ENCODE measurements around the gene SLC6A17.

Gene SLC6A17

GRCh38 chr1:110150330-110151174 is at the start of gene SLC6A17:
Gene SLC6A17 (plus strand): TSS chr1:110150494. CDS start chr1:110166930, 16,436 bp downstream.
- no peak for DNase-seq

- no peak for DNase-seq
These were observed 48.2 kb upstream of the SLC6A17 start for GRCh38 chr1:110102081-110102480.

GRCh38 chr1:110106013-110106941 is 44.0 kb upstream of the SLC6A17 start:
- peak; percentile 84 for DNase-seq

- DNase-seq: no peak
These were observed 42.3 kb upstream of the SLC6A17 start for GRCh38 chr1:110107867-110108469.

- DNase-seq: no peak
These were observed 39.2 kb upstream of the SLC6A17 start for GRCh38 chr1:110111081-110111480.

- no peak for DNase-seq
These were observed 38.2 kb upstream of the SLC6A17 start, which contains the start of gene UBL4B for GRCh38 chr1:110112143-110112542. Gene UBL4B (plus strand): TSS chr1:110112443. CDS start chr1:110112535, 92 bp downstream.

- no peak for DNase-seq
These were observed 37.6 kb upstream of the SLC6A17 start for GRCh38 chr1:110112656-110113055.

GRCh38 chr1:110113551-110113950 is 36.7 kb upstream of the SLC6A17 start:
- DNase-seq: no peak

GRCh38 chr1:110114173-110114572 is 36.1 kb upstream of the SLC6A17 start:
- DNase-seq: no peak

GRCh38 chr1:110114784-110115183 is 35.5 kb upstream of the SLC6A17 start:
- no peak for DNase-seq

- no peak for DNase-seq
These were observed 31.5 kb upstream of the SLC6A17 start for GRCh38 chr1:110118636-110119396.

GRCh38 chr1:110119843-110120242 is 30.5 kb upstream of the SLC6A17 start:
- no peak for DNase-seq

- DNase-seq: peak; percentile 50
These were observed 29.2 kb upstream of the SLC6A17 start for GRCh38 chr1:110120960-110121561.

GRCh38 chr1:110123224-110123623 is 27.1 kb upstream of the SLC6A17 start:
- no peak for DNase-seq

GRCh38 chr1:110125810-110126209 is 24.5 kb upstream of the SLC6A17 start:
- DNase-seq: no peak

- peak; percentile 37 for DNase-seq
These were observed 20.1 kb upstream of the SLC6A17 start for GRCh38 chr1:110130113-110130591.

- DNase-seq: peak; percentile 24
These were observed 19.3 kb upstream of the SLC6A17 start for GRCh38 chr1:110130989-110131388.

- DNase-seq: no peak
These were observed 17.6 kb upstream of the SLC6A17 start for GRCh38 chr1:110132682-110133081.

- DNase-seq: no peak
These were observed 16.9 kb upstream of the SLC6A17 start for GRCh38 chr1:110133436-110133835.

GRCh38 chr1:110134050-110134595 is 16.2 kb upstream of the SLC6A17 start:
- DNase-seq: no peak

- no peak for DNase-seq
These were observed 15.0 kb upstream of the SLC6A17 start for GRCh38 chr1:110135246-110135645.

Data from activated effector memory CD4-positive, alpha-beta T cell treated with anti-CD3 and anti-CD28 coated beads, Interleukin-2, amount 50 U/mL, for 16 hours (primary cell).